ENCODE data around the gene FRS2. TPM values are rescaled to one million over a fixed set of nuclear protein-coding genes. Genes with fewer than 3 reads are reported as not detected.

Gene FRS2
- total RNA-seq, 1 experiment from 2014 or later = 35.0 TPM

- no peaks in the 10 kb centered on the region for H3K27me3 ChIP-seq (ENCODE audit: low read length)
Observed at GRCh38 chr12:69428351-69429073, 41.7 kb upstream of the FRS2 start.

GRCh38 chr12:69430942-69431590, 39.1 kb upstream of the FRS2 start:
- Histone ChIP-seq H3K9me3 (ENCODE audit: low read length) (no peaks in the 10 kb centered on the region), H3K36me3 (ENCODE audit: low read depth, low read length) (no peaks in the 10 kb centered on the region), H3K27ac (ENCODE audit: low read length) (no peak overlapping the region), H3K4me1 (ENCODE audit: insufficient read depth, low read length) (no peaks in the 10 kb centered on the region), H3K27me3 (ENCODE audit: low read length) (no peaks in the 10 kb centered on the region), H4K20me1 (ENCODE audit: low read length) (no peaks in the 10 kb centered on the region), H3K79me2 (ENCODE audit: low read length) (no peaks in the 10 kb centered on the region), H3K9ac (ENCODE audit: low read length) (no peak overlapping the region), H3K4me3 (ENCODE audit: low read length) (no peak overlapping the region), H3K4me2 (ENCODE audit: low read length) (no peak overlapping the region), H3K9me2 (replicated peaks; ENCODE audit: low read length) (no peaks in the 10 kb centered on the region), H3F3A (ENCODE audit: low read length, unreplicated experiment) (no peaks in the 10 kb centered on the region), H2AFZ (ENCODE audit: low read length) (no peak overlapping the region)
- POLR2A ChIA-PET (ENCODE audit: unreplicated experiment) = no interaction called here
- no peak for ATAC-seq
- BruUV-seq (replicated peaks) = no TSS peak
- intact Hi-C loops (cut with micrococcal nuclease) = no loop called here
- no peak for TF ChIP-seq EZH2phosphoT487 (IDR thresholded peaks at IDR 0.05; ENCODE audit: borderline replicate concordance, low read length)
- TF ChIP-seq CTCF (conservative IDR thresholded peaks at IDR 0.05; ENCODE audit: low read depth, low read length) = no peak
- no peak for TF ChIP-seq EZH2 (IDR thresholded peaks at IDR 0.05; ENCODE audit: low read length, unreplicated experiment)
- CTCF ChIA-PET = no interaction called here
- DNase-seq = no peak

More at GRCh38 chr12:69428351-69429073, 41.7 kb upstream of the FRS2 start:
- Histone ChIP-seq H2AFZ (ENCODE audit: low read length) (no peak overlapping the region), H3K4me3 (ENCODE audit: low read length) (no peak overlapping the region), H3K9me3 (ENCODE audit: low read length) (no peaks in the 10 kb centered on the region), H3K9ac (ENCODE audit: low read length) (no peak overlapping the region), H3K79me2 (ENCODE audit: low read length) (no peaks in the 10 kb centered on the region), H3F3A (ENCODE audit: low read length, unreplicated experiment) (no peaks in the 10 kb centered on the region), H3K4me1 (ENCODE audit: insufficient read depth, low read length) (no peaks in the 10 kb centered on the region), H3K27ac (ENCODE audit: low read length) (no peak overlapping the region), H3K36me3 (ENCODE audit: low read depth, low read length) (no peaks in the 10 kb centered on the region), H4K20me1 (ENCODE audit: low read length) (no peaks in the 10 kb centered on the region), H3K4me2 (ENCODE audit: low read length) (no peak overlapping the region), H3K9me2 (replicated peaks; ENCODE audit: low read length) (no peaks in the 10 kb centered on the region)
- POLR2A ChIA-PET (ENCODE audit: unreplicated experiment) = interaction anchor here (0.6 kb wide), 1 partner anchor 1615 kb away, joined by 5 read pairs; no protein-coding TSS in a partner anchor
- ATAC-seq = no peak
- BruUV-seq (replicated peaks) = no TSS peak
- DNase-seq = no peak
- intact Hi-C loops (cut with micrococcal nuclease) = no loop called here
- CTCF ChIA-PET = no interaction called here
- no peak for TF ChIP-seq EZH2phosphoT487 (IDR thresholded peaks at IDR 0.05; ENCODE audit: borderline replicate concordance, low read length)

GRCh38 chr12:69431591-69432222, 38.5 kb upstream of the FRS2 start:
- POLR2A ChIA-PET (ENCODE audit: unreplicated experiment) = no interaction called here
- intact Hi-C loops (cut with micrococcal nuclease) = no loop called here

More at GRCh38 chr12:69431591-69432222, 38.5 kb upstream of the FRS2 start:
- Histone ChIP-seq H4K20me1 (ENCODE audit: low read length) (no peaks in the 10 kb centered on the region), H3K79me2 (ENCODE audit: low read length) (no peaks in the 10 kb centered on the region), H2AFZ (ENCODE audit: low read length) (no peak overlapping the region), H3K9me2 (replicated peaks; ENCODE audit: low read length) (no peaks in the 10 kb centered on the region), H3K27ac (ENCODE audit: low read length) (no peak overlapping the region), H3K4me2 (ENCODE audit: low read length) (no peak overlapping the region), H3K9ac (ENCODE audit: low read length) (no peak overlapping the region), H3K9me3 (ENCODE audit: low read length) (no peaks in the 10 kb centered on the region), H3K27me3 (ENCODE audit: low read length) (no peaks in the 10 kb centered on the region), H3K4me3 (ENCODE audit: low read length) (no peak overlapping the region), H3K36me3 (ENCODE audit: low read depth, low read length) (no peaks in the 10 kb centered on the region), H3F3A (ENCODE audit: low read length, unreplicated experiment) (no peaks in the 10 kb centered on the region), H3K4me1 (ENCODE audit: insufficient read depth, low read length) (no peaks in the 10 kb centered on the region)
- BruUV-seq (replicated peaks) = no TSS peak
- ATAC-seq = no peak
- TF ChIP-seq CTCF (conservative IDR thresholded peaks at IDR 0.05; ENCODE audit: low read depth, low read length) (no peak), EZH2phosphoT487 (IDR thresholded peaks at IDR 0.05; ENCODE audit: borderline replicate concordance, low read length) (no peak), EZH2 (IDR thresholded peaks at IDR 0.05; ENCODE audit: low read length, unreplicated experiment) (no peak)
- DNase-seq = no peak
- CTCF ChIA-PET = no interaction called here

Data from PC-3 (cell line).